SK-N-SH (cell line): ENCODE results near the gene GPM6B. TPM values are rescaled to one million over a fixed set of nuclear protein-coding genes. Genes with fewer than 3 reads are reported as not detected.

ENCODE experiments used
- CTCF ChIA-PET: fragments of 300-600, 350-600 bp; formaldehyde crosslinking; extraction: SDS; loops from one replicate; lab custom pipeline; 2021; lab: Yijun Ruan, JAX
- POLR2A ChIA-PET: fragments of 350-600 bp; sonication (Branson Sonifier 250); formaldehyde crosslinking; extraction: SDS; loops from one replicate; lab custom pipeline; 2020; ENCODE audit warnings: antibody characterized with exemption, inconsistent platforms; lab: Yijun Ruan, JAX
- DNase-seq: peaks from one replicate; pipeline ENCODE4 v3.0.0; 2012
- H2AFZ ChIP-seq: fragments of 200-600 bp; sonication (generic); 2 replicates; pipeline ENCODE4 v1.8.1; 2016; ENCODE audit warnings: antibody characterized with exemption, mild to moderate bottlenecking, low read depth
- H3F3A ChIP-seq: fragments of 200-600 bp; sonication (generic); replicated peaks from 2 replicates; pipeline ENCODE3; 2016; ENCODE audit warnings: antibody characterized with exemption, mild to moderate bottlenecking; ENCODE audit not compliant: insufficient read depth
- H3K27ac ChIP-seq, 2 experiments: fragments of 200-500 bp in 1 of 2; fragments of 200-600 bp in 1 of 2; sonication (Bioruptor generic) in 1 of 2; sonication (generic), shearing (Covaris generic) in 1 of 2; 2 replicates each; pipeline versions ENCODE4 v1.5.1 to v1.6.1; 2014 to 2016; ENCODE audit warnings: low read depth in 2 of 2, inconsistent platforms in 1 of 2, low read length in 1 of 2, mild to moderate bottlenecking in 1 of 2, mixed read lengths in 1 of 2
- H3K27me3 ChIP-seq: fragments of 200-600 bp; sonication (generic), shearing (Covaris generic); 2 replicates; pipeline ENCODE4 v1.6.1; 2016; ENCODE audit warnings: mixed run types; ENCODE audit not compliant: insufficient read depth
- H3K36me3 ChIP-seq, 2 experiments: fragments of 200-500 bp in 1 of 2; fragments of 200-600 bp in 1 of 2; sonication (Bioruptor generic) in 1 of 2; sonication (generic) in 1 of 2; replicated peaks in 1 of 2; 2 replicates each; pipeline versions ENCODE3 to v1.5.1; 2014 to 2016; ENCODE audit warnings: low read length in 1 of 2, mild to moderate bottlenecking in 1 of 2; ENCODE audit not compliant: insufficient read depth in 2 of 2, control insufficient read depth in 1 of 2
- H3K4me1 ChIP-seq, 2 experiments: fragments of 200-500 bp in 1 of 2; fragments of 200-600 bp in 1 of 2; sonication (Bioruptor generic) in 1 of 2; sonication (generic), shearing (Covaris generic) in 1 of 2; 2 replicates each; pipeline versions ENCODE4 v1.5.1 to v1.6.1; 2014 to 2016; ENCODE audit warnings: low read depth in 1 of 2, low read length in 1 of 2, mixed run types in 1 of 2; ENCODE audit not compliant: insufficient read depth in 2 of 2, control insufficient read depth in 1 of 2
- H3K4me2 ChIP-seq: fragments of 200-600 bp; sonication (generic), shearing (Covaris generic); 2 replicates; pipeline ENCODE4 v1.6.1; 2017; ENCODE audit warnings: mixed run types
- H3K4me3 ChIP-seq, 2 experiments: fragments of 200-500 bp in 1 of 2; fragments of 200-600 bp in 1 of 2; sonication (Bioruptor generic) in 1 of 2; sonication (generic), shearing (Covaris generic) in 1 of 2; 2 replicates each; pipeline versions ENCODE4 v1.5.1 to v1.8.1; 2014 to 2016; ENCODE audit warnings: low read depth in 2 of 2, inconsistent platforms in 1 of 2, low read length in 1 of 2, mild to moderate bottlenecking in 1 of 2, mixed read lengths in 1 of 2, moderate library complexity in 1 of 2
- H3K79me2 ChIP-seq: fragments of 200-600 bp; sonication (generic); 2 replicates; pipeline ENCODE4 v1.8.1; 2017; ENCODE audit warnings: mild to moderate bottlenecking; ENCODE audit not compliant: insufficient read depth
- H3K9ac ChIP-seq: fragments of 200-600 bp; sonication (generic); 2 replicates; pipeline ENCODE4 v1.6.1; 2017; ENCODE audit warnings: mixed run types
- H3K9me2 ChIP-seq: fragments of 200-600 bp; sonication (generic); 2 replicates; pipeline ENCODE4 v1.6.1; 2017; ENCODE audit warnings: mixed run types
- H3K9me3 ChIP-seq: fragments of 200-600 bp; sonication (generic); 2 replicates; pipeline ENCODE4 v1.6.1; 2017; ENCODE audit warnings: mixed run types, mild to moderate bottlenecking, moderate library complexity
- H4K20me1 ChIP-seq: fragments of 200-600 bp; sonication (generic); 2 replicates; pipeline ENCODE4 v1.6.1; 2017; ENCODE audit warnings: mild to moderate bottlenecking, mixed run types; ENCODE audit not compliant: insufficient read depth
- EP300 ChIP-seq, 2 experiments: IDR thresholded peaks; 2 replicates each; pipeline versions ENCODE4 v1.4.0 to v1.6.1; 2012; ENCODE audit warnings: borderline replicate concordance in 1 of 2, low read depth in 1 of 2, low read length in 1 of 2
- FOSL2 ChIP-seq: IDR thresholded peaks from 2 replicates; pipeline ENCODE4 v1.4.0; 2012; ENCODE audit warnings: low read depth, mild to moderate bottlenecking, moderate library complexity, borderline replicate concordance
- GABPA ChIP-seq: IDR thresholded peaks from 2 replicates; pipeline ENCODE4 v1.4.0; 2012; ENCODE audit warnings: low read depth, mild to moderate bottlenecking
- JUND ChIP-seq: IDR thresholded peaks from 2 replicates; pipeline ENCODE4 v1.4.0; 2012
- MEF2A ChIP-seq: IDR thresholded peaks from 2 replicates; pipeline ENCODE4 v1.4.0; 2012; ENCODE audit warnings: low read depth, borderline replicate concordance
- MXI1 ChIP-seq: IDR thresholded peaks from 2 replicates; pipeline ENCODE4 v1.6.1; 2012; ENCODE audit warnings: mild to moderate bottlenecking, low read depth, low read length, improper control_type of control experiment
- NRF1 ChIP-seq: IDR thresholded peaks from 2 replicates; pipeline ENCODE4 v1.6.1; 2012; ENCODE audit warnings: low read depth, mild to moderate bottlenecking, low read length
- POLR2AphosphoS5 ChIP-seq: IDR thresholded peaks from 2 replicates; pipeline ENCODE4 v1.6.1; 2012; ENCODE audit warnings: low read depth, low read length
- RAD21 ChIP-seq: IDR thresholded peaks from 2 replicates; pipeline ENCODE4 v1.6.1; 2012; ENCODE audit warnings: mild to moderate bottlenecking, low read length
- RFX5 ChIP-seq: IDR thresholded peaks from 2 replicates; pipeline ENCODE4 v1.6.1; 2012; ENCODE audit warnings: mild to moderate bottlenecking, improper control_type of control experiment, low read length
- TAF1 ChIP-seq: IDR thresholded peaks from 2 replicates; pipeline ENCODE4 v1.6.1; 2012; ENCODE audit warnings: low read depth, mild to moderate bottlenecking, low read length, moderate library complexity, borderline replicate concordance
- TEAD4 ChIP-seq: IDR thresholded peaks from 2 replicates; pipeline ENCODE4 v1.4.0; 2012; ENCODE audit warnings: mild to moderate bottlenecking, borderline replicate concordance; ENCODE audit not compliant: insufficient read depth
- YY1 ChIP-seq: IDR thresholded peaks from 2 replicates; pipeline ENCODE4 v1.4.0; 2012; ENCODE audit warnings: low read depth, mild to moderate bottlenecking
- WGBS: methylation state at CpG from one replicate; pipeline ENCODE4 v1.1.6; 2017; ENCODE audit warnings: low lambda C conversion rate; 5-methylcytosine and 5-hydroxymethylcytosine counted together
- polyA plus RNA-seq, 3 experiments: library from polyadenylated mRNA; depleted of rRNA; stranded (reverse); fragments of >200 nt; gene quantifications; 2 replicates each; pipeline ENCODE4 v1.2.3, GENCODE V29; 2012
- TF ChIP-seq, protein P1 (sequence below): IDR thresholded peaks from 2 replicates; pipeline ENCODE4 v1.4.0; 2012; ENCODE audit warnings: low read depth, borderline replicate concordance
- TF ChIP-seq, protein P2 (sequence below): fragments of 150-350 bp; IDR thresholded peaks from 2 replicates; pipeline ENCODE4 v1.6.1; 2017; ENCODE audit warnings: antibody characterized with exemption, low read length, low read depth, borderline replicate concordance
- TF ChIP-seq, protein P3 (sequence below): IDR thresholded peaks from 2 replicates; pipeline ENCODE4 v1.6.1; 2012; ENCODE audit warnings: mild to moderate bottlenecking, low read depth, low read length, moderate library complexity
- TF ChIP-seq, protein P4 (sequence below): IDR thresholded peaks from 2 replicates; pipeline ENCODE4 v1.4.0; 2012; ENCODE audit warnings: low read depth

Gene GPM6B
- polyA plus RNA-seq, 1 of the 3 experiments (the other 2 are of a cell fraction): 1.2 TPM

DNA sequence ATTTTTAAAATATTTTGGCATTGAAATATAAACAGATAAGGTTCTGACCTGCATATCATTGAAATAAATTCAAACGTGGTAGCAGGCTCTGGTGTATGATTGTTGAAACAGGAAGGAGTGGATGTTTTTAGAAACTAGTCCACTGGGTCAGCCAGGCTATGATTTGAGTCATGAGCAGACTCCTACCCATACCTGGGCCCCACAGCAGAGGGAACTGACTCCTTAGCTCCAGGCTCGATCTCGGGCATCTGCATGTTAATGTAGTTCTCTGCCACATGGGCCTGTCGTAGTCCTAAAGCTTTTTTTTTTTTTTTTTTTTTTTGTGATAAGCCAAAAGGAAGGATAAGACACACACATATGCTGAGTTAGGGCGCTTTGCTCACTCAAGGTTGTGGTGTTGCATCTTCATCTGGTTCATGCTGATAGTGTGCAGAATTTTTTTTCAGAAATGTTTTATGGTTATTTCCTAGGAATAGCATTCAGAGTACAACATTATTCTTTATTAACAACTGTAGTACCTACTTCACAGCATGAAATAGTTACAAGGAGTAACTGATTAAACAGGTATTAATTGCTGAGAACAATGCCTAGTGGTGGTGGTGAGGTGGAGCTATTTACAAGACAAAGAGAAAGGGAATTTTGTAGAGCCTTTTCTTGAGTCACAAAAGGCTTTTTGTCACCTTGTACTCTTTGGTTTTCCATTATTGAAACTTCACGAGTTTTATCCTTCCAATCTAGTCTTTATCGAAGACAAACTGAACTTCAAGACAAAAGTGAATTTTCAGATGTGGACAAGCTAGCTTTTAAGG lies 55.1 kb downstream of the GPM6B start:
- Histone ChIP-seq H4K20me1 (no peaks in the 10 kb centered on the region), H3K27me3 (no peaks in the 10 kb centered on the region), H2AFZ (no peak overlapping the region), H3K79me2 (no peaks in the 10 kb centered on the region), H3K9ac (no peak overlapping the region), H3K9me2 (no peaks in the 10 kb centered on the region), H3K4me2 (no peak overlapping the region), H3F3A (peaks cover 3% of the 10 kb centered on the region), H3K36me3 (peaks cover 62 to 88% of the 10 kb centered on the region in 2 experiments), H3K27ac (no peak overlapping the region), H3K9me3 (no peaks in the 10 kb centered on the region), H3K4me3 (no peak overlapping the region), H3K4me1 (peaks cover 0 to 2% of the 10 kb centered on the region in 2 experiments; a peak in 1 of 4 replicates)
- peak; percentile 13 for DNase-seq
- ChIA-PET CTCF (interaction anchor here (0.8 to 4.2 kb wide), 4 partner anchors 11 to 270 kb away, joined by 3 to 20 read pairs (median 6); no protein-coding TSS in a partner anchor), POLR2A (no interaction called here)
- WGBS: 77% methylated on average over 7 of the region's 7 CpGs
- TF ChIP-seq, protein P1, sequence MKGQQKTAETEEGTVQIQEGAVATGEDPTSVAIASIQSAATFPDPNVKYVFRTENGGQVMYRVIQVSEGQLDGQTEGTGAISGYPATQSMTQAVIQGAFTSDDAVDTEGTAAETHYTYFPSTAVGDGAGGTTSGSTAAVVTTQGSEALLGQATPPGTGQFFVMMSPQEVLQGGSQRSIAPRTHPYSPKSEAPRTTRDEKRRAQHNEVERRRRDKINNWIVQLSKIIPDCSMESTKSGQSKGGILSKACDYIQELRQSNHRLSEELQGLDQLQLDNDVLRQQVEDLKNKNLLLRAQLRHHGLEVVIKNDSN: no peak
- no peak for TF ChIP-seq TEAD4
- TF ChIP-seq, protein P2, sequence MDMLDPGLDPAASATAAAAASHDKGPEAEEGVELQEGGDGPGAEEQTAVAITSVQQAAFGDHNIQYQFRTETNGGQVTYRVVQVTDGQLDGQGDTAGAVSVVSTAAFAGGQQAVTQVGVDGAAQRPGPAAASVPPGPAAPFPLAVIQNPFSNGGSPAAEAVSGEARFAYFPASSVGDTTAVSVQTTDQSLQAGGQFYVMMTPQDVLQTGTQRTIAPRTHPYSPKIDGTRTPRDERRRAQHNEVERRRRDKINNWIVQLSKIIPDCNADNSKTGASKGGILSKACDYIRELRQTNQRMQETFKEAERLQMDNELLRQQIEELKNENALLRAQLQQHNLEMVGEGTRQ: no peak
- no peak for TF ChIP-seq MXI1
- TF ChIP-seq TAF1: no peak

DNA sequence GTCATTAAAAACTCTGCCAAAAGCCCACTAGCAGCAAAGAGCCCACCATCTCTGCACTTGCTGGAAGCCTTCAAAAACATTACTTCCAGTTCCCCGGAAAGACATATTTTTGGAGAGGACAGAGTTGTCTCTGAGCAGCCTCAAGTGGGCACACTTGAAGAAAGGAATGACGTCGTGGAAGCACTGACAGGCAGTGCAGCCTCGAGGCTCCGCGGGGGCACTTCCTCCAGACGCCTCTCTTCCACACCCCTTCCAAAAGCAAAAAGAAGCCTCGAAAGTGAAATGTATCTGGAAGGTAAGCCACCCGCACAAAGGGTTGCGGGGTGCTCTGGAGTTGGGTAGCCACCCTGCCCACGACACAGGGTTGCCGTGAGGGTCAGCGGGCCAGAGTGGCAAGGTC lies 56.5 kb downstream of the GPM6B start:
- POLR2A ChIA-PET: interaction anchor here (0.6 kb wide), 1 partner anchor 1349 kb away, joined by 3 read pairs; no protein-coding TSS in a partner anchor
- H3K36me3 ChIP-seq: peaks cover 63 to 87% of the 10 kb centered on the region in 2 experiments
- H3K27me3 ChIP-seq: no peaks in the 10 kb centered on the region
- no peaks in the 10 kb centered on the region for H3K9me2 ChIP-seq
- H3K4me1 ChIP-seq: peaks cover 0 to 2% of the 10 kb centered on the region in 2 experiments; a peak in 1 of 4 replicates
- no peaks in the 10 kb centered on the region for H3K9me3 ChIP-seq
- DNase-seq: no peak
- 98% methylated on average over 13 of the region's 13 CpGs for WGBS
- H3F3A ChIP-seq: peaks cover 3% of the 10 kb centered on the region
- CTCF ChIA-PET: no interaction called here
- H3K27ac ChIP-seq: no peak overlapping the region
- no peaks in the 10 kb centered on the region for H3K79me2 ChIP-seq
- H2AFZ ChIP-seq: no peak overlapping the region
- no peak overlapping the region for H3K9ac ChIP-seq
- TF ChIP-seq MEF2A (no peak), FOSL2 (no peak), YY1 (no peak), RFX5 (no peak), EP300 (IDR thresholded peaks at IDR 0.05; ENCODE audit: borderline replicate concordance in 1 of 2, low read depth in 1 of 2, low read length in 1 of 2) (no peak), GABPA (no peak), RAD21 (no peak), NRF1 (no peak), JUND (no peak), POLR2AphosphoS5 (no peak), MXI1 (no peak)
- TF ChIP-seq, protein P3, sequence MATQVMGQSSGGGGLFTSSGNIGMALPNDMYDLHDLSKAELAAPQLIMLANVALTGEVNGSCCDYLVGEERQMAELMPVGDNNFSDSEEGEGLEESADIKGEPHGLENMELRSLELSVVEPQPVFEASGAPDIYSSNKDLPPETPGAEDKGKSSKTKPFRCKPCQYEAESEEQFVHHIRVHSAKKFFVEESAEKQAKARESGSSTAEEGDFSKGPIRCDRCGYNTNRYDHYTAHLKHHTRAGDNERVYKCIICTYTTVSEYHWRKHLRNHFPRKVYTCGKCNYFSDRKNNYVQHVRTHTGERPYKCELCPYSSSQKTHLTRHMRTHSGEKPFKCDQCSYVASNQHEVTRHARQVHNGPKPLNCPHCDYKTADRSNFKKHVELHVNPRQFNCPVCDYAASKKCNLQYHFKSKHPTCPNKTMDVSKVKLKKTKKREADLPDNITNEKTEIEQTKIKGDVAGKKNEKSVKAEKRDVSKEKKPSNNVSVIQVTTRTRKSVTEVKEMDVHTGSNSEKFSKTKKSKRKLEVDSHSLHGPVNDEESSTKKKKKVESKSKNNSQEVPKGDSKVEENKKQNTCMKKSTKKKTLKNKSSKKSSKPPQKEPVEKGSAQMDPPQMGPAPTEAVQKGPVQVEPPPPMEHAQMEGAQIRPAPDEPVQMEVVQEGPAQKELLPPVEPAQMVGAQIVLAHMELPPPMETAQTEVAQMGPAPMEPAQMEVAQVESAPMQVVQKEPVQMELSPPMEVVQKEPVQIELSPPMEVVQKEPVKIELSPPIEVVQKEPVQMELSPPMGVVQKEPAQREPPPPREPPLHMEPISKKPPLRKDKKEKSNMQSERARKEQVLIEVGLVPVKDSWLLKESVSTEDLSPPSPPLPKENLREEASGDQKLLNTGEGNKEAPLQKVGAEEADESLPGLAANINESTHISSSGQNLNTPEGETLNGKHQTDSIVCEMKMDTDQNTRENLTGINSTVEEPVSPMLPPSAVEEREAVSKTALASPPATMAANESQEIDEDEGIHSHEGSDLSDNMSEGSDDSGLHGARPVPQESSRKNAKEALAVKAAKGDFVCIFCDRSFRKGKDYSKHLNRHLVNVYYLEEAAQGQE: no peak
- TF ChIP-seq, protein P1: no peak
- TF ChIP-seq, protein P4, sequence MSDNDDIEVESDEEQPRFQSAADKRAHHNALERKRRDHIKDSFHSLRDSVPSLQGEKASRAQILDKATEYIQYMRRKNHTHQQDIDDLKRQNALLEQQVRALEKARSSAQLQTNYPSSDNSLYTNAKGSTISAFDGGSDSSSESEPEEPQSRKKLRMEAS: no peak
- TF ChIP-seq, all 33 proteins: peak for 0
- Histone ChIP-seq H3K4me2 (no peak overlapping the region), H3K4me3 (no peak overlapping the region), H4K20me1 (no peaks in the 10 kb centered on the region)
